RWPE2 (cell line): ENCODE results near the gene ITPK1.

ENCODE experiments used
- ATAC-seq: fragments of 200-7000 bp; cut with Tn5 transposase; 3 replicates; pipeline ENCODE4 v1.9.1; 2021; ENCODE audit warnings: low read depth
- DNase-seq: peaks from one replicate; pipeline ENCODE4 v3.0.0-alpha.2; 2020; ENCODE audit warnings: low spot score
- H3K27ac ChIP-seq: fragments of 450-650 bp; 2 replicates; pipeline ENCODE4 v1.5.1; 2017; ENCODE audit warnings: mild to moderate bottlenecking; ENCODE audit not compliant: poor library complexity, severe bottlenecking
- H3K27me3 ChIP-seq: fragments of 250-450 bp; sonication (Bioruptor Pico); 2 replicates; pipeline ENCODE4 v1.5.1; 2021; ENCODE audit warnings: mild to moderate bottlenecking, moderate library complexity; ENCODE audit not compliant: insufficient read depth, poor library complexity, severe bottlenecking
- H3K36me3 ChIP-seq: fragments of 250-450 bp; sonication (Bioruptor Pico); 2 replicates; pipeline ENCODE4 v1.5.1; 2020; ENCODE audit warnings: low read depth, mild to moderate bottlenecking, moderate library complexity
- H3K4me1 ChIP-seq: fragments of 250-450 bp; sonication (Bioruptor Pico); 2 replicates; pipeline ENCODE4 v1.5.1; 2021; ENCODE audit warnings: mild to moderate bottlenecking, moderate library complexity; ENCODE audit not compliant: insufficient read depth, poor library complexity, severe bottlenecking
- H3K4me3 ChIP-seq: fragments of 250-450 bp; sonication (Bioruptor Pico); 2 replicates; pipeline ENCODE4 v1.5.1; 2021; ENCODE audit warnings: mild to moderate bottlenecking, moderate library complexity; ENCODE audit not compliant: severe bottlenecking
- H3K9me3 ChIP-seq: fragments of 250-450 bp; sonication (Bioruptor Pico); 2 replicates; pipeline ENCODE4 v1.5.1; 2021; ENCODE audit warnings: mild to moderate bottlenecking, moderate library complexity; ENCODE audit not compliant: severe bottlenecking
- TF ChIP-seq, protein P1 (sequence below): fragments of 450-650 bp; IDR thresholded peaks from one replicate; pipeline ENCODE4 v1.5.1; 2017; ENCODE audit warnings: mild to moderate bottlenecking, moderate library complexity; ENCODE audit not compliant: poor library complexity, severe bottlenecking

ITPK1 gene

GRCh38 chr14:92988786-92989755, 126.7 kb downstream of the ITPK1 start:
- Histone ChIP-seq H3K27me3 (no peaks in the 10 kb centered on the region), H3K9me3 (no peaks in the 10 kb centered on the region), H3K36me3 (peaks cover 36% of the 10 kb centered on the region), H3K4me1 (peaks cover 5% of the 10 kb centered on the region), H3K4me3 (no peak overlapping the region), H3K27ac (no peak overlapping the region)
- no peak for DNase-seq
- TF ChIP-seq, protein P1, sequence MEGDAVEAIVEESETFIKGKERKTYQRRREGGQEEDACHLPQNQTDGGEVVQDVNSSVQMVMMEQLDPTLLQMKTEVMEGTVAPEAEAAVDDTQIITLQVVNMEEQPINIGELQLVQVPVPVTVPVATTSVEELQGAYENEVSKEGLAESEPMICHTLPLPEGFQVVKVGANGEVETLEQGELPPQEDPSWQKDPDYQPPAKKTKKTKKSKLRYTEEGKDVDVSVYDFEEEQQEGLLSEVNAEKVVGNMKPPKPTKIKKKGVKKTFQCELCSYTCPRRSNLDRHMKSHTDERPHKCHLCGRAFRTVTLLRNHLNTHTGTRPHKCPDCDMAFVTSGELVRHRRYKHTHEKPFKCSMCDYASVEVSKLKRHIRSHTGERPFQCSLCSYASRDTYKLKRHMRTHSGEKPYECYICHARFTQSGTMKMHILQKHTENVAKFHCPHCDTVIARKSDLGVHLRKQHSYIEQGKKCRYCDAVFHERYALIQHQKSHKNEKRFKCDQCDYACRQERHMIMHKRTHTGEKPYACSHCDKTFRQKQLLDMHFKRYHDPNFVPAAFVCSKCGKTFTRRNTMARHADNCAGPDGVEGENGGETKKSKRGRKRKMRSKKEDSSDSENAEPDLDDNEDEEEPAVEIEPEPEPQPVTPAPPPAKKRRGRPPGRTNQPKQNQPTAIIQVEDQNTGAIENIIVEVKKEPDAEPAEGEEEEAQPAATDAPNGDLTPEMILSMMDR, result no peak
- ATAC-seq, result no peak

GRCh38 chr14:92987713-92988510, 127.8 kb downstream of the ITPK1 start:
- DNase-seq (no peak), ATAC-seq (no peak)
- H3K4me1 ChIP-seq, result peaks cover 7% of the 10 kb centered on the region
- TF ChIP-seq, protein P1, result no peak
- no peak overlapping the region for H3K4me3 ChIP-seq
- no peak overlapping the region for H3K27ac ChIP-seq
- no peaks in the 10 kb centered on the region for H3K9me3 ChIP-seq
- H3K36me3 ChIP-seq, result peaks cover 29% of the 10 kb centered on the region
- H3K27me3 ChIP-seq, result no peaks in the 10 kb centered on the region

- Histone ChIP-seq H3K36me3 (peaks cover 25% of the 10 kb centered on the region), H3K4me3 (no peak overlapping the region), H3K27me3 (no peaks in the 10 kb centered on the region), H3K9me3 (no peaks in the 10 kb centered on the region), H3K4me1 (peaks cover 7% of the 10 kb centered on the region), H3K27ac (no peak overlapping the region)
- TF ChIP-seq, protein P1, result no peak
- DNase-seq (no peak), ATAC-seq (no peak)
Measured at GRCh38 chr14:92987148-92987570, 128.6 kb downstream of the ITPK1 start.

DNA sequence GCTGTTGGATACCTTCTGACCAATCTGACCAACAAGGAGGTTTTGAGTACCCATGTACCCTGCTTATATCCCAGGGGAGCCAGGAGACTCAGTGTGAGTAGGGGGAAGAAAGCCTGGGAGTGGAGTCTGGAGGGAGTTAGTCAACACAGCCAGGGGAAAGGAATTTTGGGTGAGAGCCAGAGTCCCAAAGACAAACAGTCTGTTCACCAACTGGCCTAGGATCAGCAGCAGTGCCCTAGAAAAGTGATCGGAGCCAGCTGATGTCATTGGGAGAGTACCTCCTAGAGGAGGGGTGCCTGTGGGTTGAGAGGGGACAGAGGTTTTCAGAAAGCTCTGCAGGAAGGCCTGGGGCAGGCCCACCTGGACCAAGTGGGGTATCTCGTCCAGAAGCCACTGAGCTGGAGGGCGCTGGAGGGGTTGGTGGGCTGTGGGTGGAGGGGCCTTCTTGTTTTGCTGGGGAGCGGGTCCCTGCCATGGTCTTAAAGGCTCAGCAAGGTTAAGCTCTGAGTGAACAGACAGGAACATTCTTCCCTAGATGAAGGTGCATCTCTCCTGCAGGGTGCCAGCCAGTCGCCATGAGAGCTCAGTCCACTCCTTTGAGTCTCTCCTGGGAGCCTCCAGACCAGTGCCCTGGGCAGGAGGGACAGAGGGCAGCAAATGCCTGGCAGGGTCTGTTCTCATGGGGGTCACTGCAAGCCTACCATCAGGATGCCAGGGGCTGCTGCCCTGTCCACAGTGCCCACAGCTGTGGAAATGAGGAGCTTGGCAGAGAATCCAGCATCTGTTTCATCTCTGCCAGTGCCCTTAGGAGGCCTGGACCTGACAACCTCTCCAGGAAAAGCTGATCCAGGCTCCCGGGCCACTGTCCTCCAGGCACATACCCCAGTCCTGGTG, 129.2 kb downstream of the ITPK1 start:
- TF ChIP-seq, protein P1, result no peak
- DNase-seq (no peak), ATAC-seq (peak; percentile 43)
- Histone ChIP-seq H3K4me3 (no peak overlapping the region), H3K9me3 (no peaks in the 10 kb centered on the region), H3K4me1 (peaks cover 7% of the 10 kb centered on the region), H3K27ac (no peak overlapping the region), H3K27me3 (no peaks in the 10 kb centered on the region), H3K36me3 (peaks cover 22% of the 10 kb centered on the region)
